Measurements from ENCODE around the gene HLCS. TPM values are rescaled to one million over a fixed set of nuclear protein-coding genes. Genes with fewer than 3 reads are reported as not detected.
A peak's percentile ranks its signal among the peaks of the same experiment; 100 is the strongest.

HLCS gene
- total and polyA plus RNA-seq, 2 donors (not counting 3 experiments of a cell fraction or from before 2014, with no cell fraction given) = 6.7 to 17.2 TPM

GRCh38 chr21:36773117-36773516 lies 193.4 kb downstream of the HLCS start:
- no peak for FAIRE-seq
- H3K4me2 ChIP-seq (ENCODE audit: insufficient read depth, low read length) = no peak overlapping the region
- no peaks in the 10 kb centered on the region for H3K27me3 ChIP-seq (ENCODE audit: control insufficient read depth in 2 of 2, insufficient read depth in 2 of 2, low read length in 2 of 2)
- no TSS peak for BruUV-seq (replicated peaks)
- no peaks in the 10 kb centered on the region for H3K9me1 ChIP-seq (replicated peaks; ENCODE audit: control insufficient read depth, extremely low read depth, insufficient read depth, low read length)
- CTCF ChIA-PET = interaction anchor here (1.2 to 2.4 kb wide), 4 partner anchors 10 to 144 kb away, joined by 3 to 6 read pairs (median 6); no protein-coding TSS in a partner anchor
- no peak overlapping the region for H3K4me3 ChIP-seq (replicated peaks in 1 of 3; ENCODE audit: insufficient read depth in 1 of 3, low read depth in 1 of 3, low read length in 3 of 3)
- dilution Hi-C loops (cut with MboI; ENCODE audit: extremely low pct_ligation_motif_present, low sequenced_read_pairs) (no loop called here), intact Hi-C loops (cut with micrococcal nuclease) (no loop called here)
- H4K20me1 ChIP-seq (replicated peaks; ENCODE audit: control insufficient read depth, extremely low read depth, insufficient read depth, low read length) = no peaks in the 10 kb centered on the region
- H3K79me2 ChIP-seq (ENCODE audit: control insufficient read depth, insufficient read depth, low read length) = no peaks in the 10 kb centered on the region
- no peaks in the 10 kb centered on the region for H3K36me3 ChIP-seq (ENCODE audit: control insufficient read depth in 2 of 2, extremely low read depth in 1 of 2, insufficient read depth in 2 of 2, low read length in 2 of 2)
- peaks cover 6% of the 10 kb centered on the region for H3K4me1 ChIP-seq (ENCODE audit: control insufficient read depth, extremely low read depth, insufficient read depth, low read length)
- H2AFZ ChIP-seq (ENCODE audit: low read depth, low read length) = no peak overlapping the region
- H3K27ac ChIP-seq (ENCODE audit: insufficient read depth, low read depth, low read length) = no peak overlapping the region
- no peak for TF ChIP-seq MYC (IDR thresholded peaks at IDR 0.05; ENCODE audit: low read depth, low read length)
- TF ChIP-seq MAX (IDR thresholded peaks at IDR 0.05; ENCODE audit: insufficient read depth, insufficient read length) = no peak
- TF ChIP-seq CTCF (IDR thresholded peaks at IDR 0.05; ENCODE audit: extremely low read depth in 1 of 2, insufficient read depth in 1 of 2, low read depth in 1 of 2, low read length in 2 of 2) = no peak
- no peak for TF ChIP-seq FOS (IDR thresholded peaks at IDR 0.05; ENCODE audit: borderline replicate concordance, insufficient read depth, low read length)
- no peak for TF ChIP-seq POLR2A (IDR thresholded peaks at IDR 0.05; ENCODE audit: low read depth, low read length)
- no peak for TF ChIP-seq EZH2 (IDR thresholded peaks at IDR 0.05; ENCODE audit: borderline replicate concordance, low read depth, low read length, severe bottlenecking)
- TF ChIP-seq JUN (IDR thresholded peaks at IDR 0.05; ENCODE audit: borderline replicate concordance, insufficient read depth, insufficient read length, low read depth) = no peak
- TF ChIP-seq POLR2AphosphoS5 (IDR thresholded peaks at IDR 0.05; ENCODE audit: insufficient read depth, low read depth, low read length) = no peak
- TF ChIP-seq GATA2 (IDR thresholded peaks at IDR 0.05; ENCODE audit: insufficient read depth, insufficient read length, low read depth, low read length) = no peak
- peak; percentile 26 for DNase-seq (ENCODE audit: low read depth, low spot score)
- POLR2A ChIA-PET = no interaction called here
- no peak overlapping the region for H3K9ac ChIP-seq (replicated peaks; ENCODE audit: extremely low read depth, insufficient read depth, low read length)
- no peaks in the 10 kb centered on the region for H3K9me3 ChIP-seq (replicated peaks; ENCODE audit: control insufficient read depth, insufficient read depth, low read length)

Measured in endothelial cell of umbilical vein (primary cell).